OCI-LY1 (cell line): ENCODE measurements around the gene FRMD4A.

Source experiments
- H2AFZ ChIP-seq: fragments of 200-600 bp; sonication (generic), shearing (Covaris generic); 2 replicates; pipeline ENCODE4 v1.6.0; 2014; ENCODE audit warnings: antibody characterized with exemption, mild to moderate bottlenecking, low read length
- H3F3A ChIP-seq: fragments of 200-600 bp; sonication (generic), shearing (Covaris generic); 2 replicates; pipeline ENCODE4 v1.6.0; 2014; ENCODE audit warnings: mild to moderate bottlenecking, antibody characterized with exemption, low read length, moderate library complexity; ENCODE audit not compliant: insufficient read depth
- H3K27ac ChIP-seq: fragments of 200-600 bp; sonication (generic); 2 replicates; pipeline ENCODE4 v1.5.1; 2014; ENCODE audit warnings: low read length, mixed run types, mild to moderate bottlenecking, low read depth; ENCODE audit not compliant: poor library complexity, severe bottlenecking
- H3K27me3 ChIP-seq: fragments of 200-600 bp; sonication (generic); 2 replicates; pipeline ENCODE4 v1.6.0; 2014; ENCODE audit warnings: antibody characterized with exemption, mild to moderate bottlenecking, low read length, moderate library complexity; ENCODE audit not compliant: insufficient read depth
- H3K36me3 ChIP-seq: fragments of 200-600 bp; sonication (generic); 2 replicates; pipeline ENCODE4 v1.6.1; 2014; ENCODE audit warnings: mild to moderate bottlenecking, antibody characterized with exemption, low read length, moderate library complexity, mixed read lengths; ENCODE audit not compliant: insufficient read depth
- H3K4me1 ChIP-seq: fragments of 200-600 bp; sonication (generic); 2 replicates; pipeline ENCODE4 v1.5.1; 2014; ENCODE audit warnings: mild to moderate bottlenecking, low read length, moderate library complexity; ENCODE audit not compliant: insufficient read depth, severe bottlenecking
- H3K4me2 ChIP-seq: fragments of 200-600 bp; sonication (generic), shearing (Covaris generic); 2 replicates; pipeline ENCODE4 v1.6.1; 2014; ENCODE audit warnings: low read length
- H3K4me3 ChIP-seq: fragments of 200-600 bp; sonication (generic); 2 replicates; pipeline ENCODE4 v1.5.1; 2014; ENCODE audit warnings: low read length, low read depth, mild to moderate bottlenecking, mixed read lengths; ENCODE audit not compliant: poor library complexity, severe bottlenecking
- H3K79me2 ChIP-seq: fragments of 200-600 bp; shearing (Covaris generic); 2 replicates; pipeline ENCODE4 v1.6.1; 2016; ENCODE audit warnings: mixed run types, low read length, mixed read lengths; ENCODE audit not compliant: insufficient read depth
- H3K9ac ChIP-seq: fragments of 200-600 bp; sonication (generic), shearing (Covaris generic); 2 replicates; pipeline ENCODE4 v1.6.1; 2014; ENCODE audit warnings: mild to moderate bottlenecking, low read length, mixed read lengths
- H3K9me2 ChIP-seq: fragments of 200-600 bp; sonication (generic), shearing (Covaris generic); 2 replicates; pipeline ENCODE4 v1.6.1; 2014; ENCODE audit warnings: low read depth, mild to moderate bottlenecking, low read length, mixed read lengths
- H3K9me3 ChIP-seq: fragments of 200-600 bp; shearing (Covaris generic); 2 replicates; pipeline ENCODE4 v1.6.1; 2014; ENCODE audit warnings: low read length, mixed read lengths
- H4K20me1 ChIP-seq: fragments of 200-600 bp; sonication (generic), shearing (Covaris generic); 2 replicates; pipeline ENCODE4 v1.6.0; 2016; ENCODE audit warnings: mild to moderate bottlenecking, low read length; ENCODE audit not compliant: insufficient read depth
- EZH2 ChIP-seq: fragments of 200-600 bp; sonication (generic), shearing (Covaris generic); IDR thresholded peaks from 2 replicates; pipeline ENCODE4 v1.8.0; 2017; ENCODE audit warnings: borderline replicate concordance, mixed run types, mild to moderate bottlenecking, antibody characterized with exemption, low read length, moderate library complexity, mixed read lengths
- TF ChIP-seq, protein P1 (sequence below): fragments of 200-600 bp; sonication (generic), shearing (Covaris generic); IDR thresholded peaks from 2 replicates; pipeline ENCODE4 v1.5.1; 2017; ENCODE audit warnings: mild to moderate bottlenecking, antibody characterized with exemption, low read length, moderate library complexity, mixed read lengths

The FRMD4A gene

DNA sequence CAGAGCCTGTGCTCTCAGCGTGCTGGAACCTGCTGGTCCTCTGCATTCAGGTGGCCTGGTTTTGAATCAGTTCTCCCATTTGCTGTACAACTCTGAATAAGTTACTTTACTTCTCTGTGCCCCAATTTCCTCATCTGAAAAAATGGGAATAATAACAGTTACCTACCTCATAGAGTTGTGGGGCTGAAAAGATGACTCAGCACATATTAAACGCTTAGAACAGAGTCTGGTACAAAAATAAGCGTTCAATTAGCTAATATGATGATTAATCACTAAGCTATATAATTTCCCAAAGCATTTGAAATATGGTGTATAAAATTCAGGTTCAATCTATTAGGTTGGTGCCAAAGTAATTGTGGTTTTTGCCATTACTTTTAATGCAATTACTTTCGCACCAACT is 484.8 kb downstream of the FRMD4A start:
- Histone ChIP-seq H3K36me3 (no peaks in the 10 kb centered on the region; the same call in 1 of the 2 replicates), H4K20me1 (no peaks in the 10 kb centered on the region), H3K79me2 (no peaks in the 10 kb centered on the region), H3K9ac (no peak overlapping the region), H3K9me2 (no peaks in the 10 kb centered on the region), H3K27ac (no peak overlapping the region), H3K4me2 (no peak overlapping the region), H3F3A (no peaks in the 10 kb centered on the region), H3K4me3 (no peak overlapping the region), H3K9me3 (no peaks in the 10 kb centered on the region), H2AFZ (no peak overlapping the region), H3K4me1 (no peaks in the 10 kb centered on the region), H3K27me3 (no peaks in the 10 kb centered on the region)
- TF ChIP-seq, protein P1, sequence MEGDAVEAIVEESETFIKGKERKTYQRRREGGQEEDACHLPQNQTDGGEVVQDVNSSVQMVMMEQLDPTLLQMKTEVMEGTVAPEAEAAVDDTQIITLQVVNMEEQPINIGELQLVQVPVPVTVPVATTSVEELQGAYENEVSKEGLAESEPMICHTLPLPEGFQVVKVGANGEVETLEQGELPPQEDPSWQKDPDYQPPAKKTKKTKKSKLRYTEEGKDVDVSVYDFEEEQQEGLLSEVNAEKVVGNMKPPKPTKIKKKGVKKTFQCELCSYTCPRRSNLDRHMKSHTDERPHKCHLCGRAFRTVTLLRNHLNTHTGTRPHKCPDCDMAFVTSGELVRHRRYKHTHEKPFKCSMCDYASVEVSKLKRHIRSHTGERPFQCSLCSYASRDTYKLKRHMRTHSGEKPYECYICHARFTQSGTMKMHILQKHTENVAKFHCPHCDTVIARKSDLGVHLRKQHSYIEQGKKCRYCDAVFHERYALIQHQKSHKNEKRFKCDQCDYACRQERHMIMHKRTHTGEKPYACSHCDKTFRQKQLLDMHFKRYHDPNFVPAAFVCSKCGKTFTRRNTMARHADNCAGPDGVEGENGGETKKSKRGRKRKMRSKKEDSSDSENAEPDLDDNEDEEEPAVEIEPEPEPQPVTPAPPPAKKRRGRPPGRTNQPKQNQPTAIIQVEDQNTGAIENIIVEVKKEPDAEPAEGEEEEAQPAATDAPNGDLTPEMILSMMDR: no peak
- no peak for TF ChIP-seq EZH2

- Histone ChIP-seq H3K9me2 (no peaks in the 10 kb centered on the region), H3K4me1 (no peaks in the 10 kb centered on the region), H3F3A (no peaks in the 10 kb centered on the region), H3K27me3 (no peaks in the 10 kb centered on the region), H4K20me1 (no peaks in the 10 kb centered on the region), H2AFZ (no peak overlapping the region), H3K36me3 (no peaks in the 10 kb centered on the region; the same call in 1 of the 2 replicates), H3K9me3 (no peaks in the 10 kb centered on the region), H3K27ac (no peak overlapping the region), H3K4me3 (no peak overlapping the region), H3K4me2 (no peak overlapping the region), H3K9ac (no peak overlapping the region), H3K79me2 (no peaks in the 10 kb centered on the region)
- no peak for TF ChIP-seq EZH2
- TF ChIP-seq, protein P1: no peak
Measured at GRCh38 chr10:13844651-13845050, 486.1 kb downstream of the FRMD4A start.

DNA sequence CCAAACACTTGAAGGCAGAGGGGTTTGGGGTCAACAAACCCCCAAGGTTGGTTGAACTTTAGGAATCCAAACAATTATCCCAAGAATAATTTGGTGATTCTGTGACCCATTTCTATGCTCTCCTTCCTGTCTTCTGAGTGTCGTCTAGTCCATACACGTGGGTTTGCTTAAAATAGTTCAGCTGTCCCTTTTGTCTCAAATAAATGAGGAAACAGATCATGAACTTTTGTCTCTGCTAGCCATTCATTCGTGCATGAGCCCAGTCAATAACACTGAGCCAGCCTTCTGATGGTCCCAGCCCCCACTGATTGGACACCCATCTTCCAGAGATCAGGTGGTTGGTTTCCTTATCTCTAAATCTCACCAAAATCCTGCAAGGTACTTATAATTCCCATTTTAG is 488.6 kb downstream of the FRMD4A start:
- no peak for TF ChIP-seq EZH2
- TF ChIP-seq, protein P1: no peak
- no peak overlapping the region for H3K4me2 ChIP-seq

More for the DNA sequence above, 488.6 kb downstream of the FRMD4A start:
- Histone ChIP-seq H3K79me2 (no peaks in the 10 kb centered on the region), H3K9me3 (no peaks in the 10 kb centered on the region), H3K4me3 (no peak overlapping the region), H3K36me3 (no peaks in the 10 kb centered on the region; the same call in 1 of the 2 replicates), H3F3A (no peaks in the 10 kb centered on the region), H2AFZ (no peak overlapping the region), H3K27me3 (no peaks in the 10 kb centered on the region), H3K9me2 (no peaks in the 10 kb centered on the region), H3K4me1 (no peaks in the 10 kb centered on the region), H3K9ac (no peak overlapping the region), H3K27ac (no peak overlapping the region), H4K20me1 (no peaks in the 10 kb centered on the region)
